WTC11 (cell line): ENCODE data around the gene DDX20. TPM values are rescaled to one million over a fixed set of nuclear protein-coding genes. Genes with fewer than 3 reads are reported as not detected.

Experiments used
- ATAC-seq: fragments of 200-7000 bp; cut with Tn5 transposase; 2 replicates; pipeline ENCODE4 v1.10.0; 2021; ENCODE audit warnings: mild to moderate bottlenecking, moderate library complexity
- CTCF ChIA-PET: fragments of 300-600 bp; sonication (Branson Sonifier 250); formaldehyde crosslinking; loops from one replicate; lab custom pipeline; 2021; ENCODE audit warnings: antibody characterized with exemption; lab: Charles Lee
- POLR2A ChIA-PET: fragments of 350-600 bp; sonication (Branson Sonifier 250); formaldehyde crosslinking; loops from one replicate; lab custom pipeline; 2021; ENCODE audit warnings: antibody characterized with exemption; lab: Charles Lee
- DNase-seq: peaks from one replicate; pipeline ENCODE4 v3.0.0; 2021; ENCODE audit warnings: low spot score
- H3K27ac Mint-ChIP-seq: 2 replicates; pipeline ENCODE4 v1.8.0; 2021; ENCODE audit warnings: mixed read lengths
- H3K27me3 Mint-ChIP-seq: 2 replicates; pipeline ENCODE4 v1.8.0; 2021; ENCODE audit warnings: low read depth, mild to moderate bottlenecking, moderate library complexity, mixed read lengths
- H3K36me3 Mint-ChIP-seq: 2 replicates; pipeline ENCODE4 v1.8.0; 2021; ENCODE audit warnings: mixed read lengths
- H3K4me1 Mint-ChIP-seq: 2 replicates; pipeline ENCODE4 v1.8.0; 2022; ENCODE audit warnings: mixed read lengths
- H3K4me3 Mint-ChIP-seq: 2 replicates; pipeline ENCODE4 v1.8.0; 2021; ENCODE audit warnings: mild to moderate bottlenecking, moderate library complexity, mixed read lengths
- H3K9me3 Mint-ChIP-seq: 2 replicates; pipeline ENCODE4 v1.8.0; 2021; ENCODE audit warnings: mixed read lengths
- ARID4B ChIP-seq: sonication (generic); formaldehyde crosslinking; IDR thresholded peaks from 2 replicates; pipeline ENCODE4 v1.8.0; 2023; ENCODE audit warnings: missing genetic modification reagents, mild to moderate bottlenecking, borderline replicate concordance
- ATF1 ChIP-seq: sonication (generic); formaldehyde crosslinking; IDR thresholded peaks from 2 replicates; pipeline ENCODE4 v1.8.1; 2023; ENCODE audit warnings: mild to moderate bottlenecking, moderate library complexity, missing genetic modification reagents
- ATF2 ChIP-seq: sonication (generic); formaldehyde crosslinking; IDR thresholded peaks from 2 replicates; pipeline ENCODE4 v1.8.1; 2022; ENCODE audit warnings: low read depth, missing genetic modification reagents, borderline replicate concordance
- ELF4 ChIP-seq: sonication (generic); formaldehyde crosslinking; IDR thresholded peaks from 2 replicates; pipeline ENCODE4 v1.8.1; 2022; ENCODE audit warnings: low read depth, mild to moderate bottlenecking, moderate library complexity, missing genetic modification reagents
- ESRRA ChIP-seq: sonication (generic); formaldehyde crosslinking; IDR thresholded peaks from 2 replicates; pipeline ENCODE4 v1.8.1; 2022; ENCODE audit warnings: mild to moderate bottlenecking, missing genetic modification reagents, borderline replicate concordance
- FOXP1 ChIP-seq: sonication (generic); formaldehyde crosslinking; IDR thresholded peaks from 2 replicates; pipeline ENCODE4 v1.8.0; 2022; ENCODE audit warnings: missing genetic modification reagents, mild to moderate bottlenecking, moderate library complexity, borderline replicate concordance
- GABPB1 ChIP-seq: sonication (generic); formaldehyde crosslinking; IDR thresholded peaks from 2 replicates; pipeline ENCODE4 v1.8.1; 2023; ENCODE audit warnings: mild to moderate bottlenecking, missing genetic modification reagents
- JUN ChIP-seq: sonication (generic); formaldehyde crosslinking; IDR thresholded peaks from 2 replicates; pipeline ENCODE4 v1.8.0; 2023; ENCODE audit warnings: mild to moderate bottlenecking, missing genetic modification reagents
- MAX ChIP-seq: sonication (generic); formaldehyde crosslinking; IDR thresholded peaks from 2 replicates; pipeline ENCODE4 v1.8.0; 2022; ENCODE audit warnings: mild to moderate bottlenecking, missing genetic modification reagents
- NFE2L1 ChIP-seq: sonication (generic); formaldehyde crosslinking; IDR thresholded peaks from 2 replicates; pipeline ENCODE4 v1.8.1; 2023; ENCODE audit warnings: missing genetic modification reagents
- NFYB ChIP-seq: sonication (generic); formaldehyde crosslinking; conservative IDR thresholded peaks from 2 replicates; pipeline ENCODE4 v1.8.0; 2022; ENCODE audit warnings: low read depth, missing genetic modification reagents
- RELA ChIP-seq: sonication (generic); formaldehyde crosslinking; IDR thresholded peaks from 2 replicates; pipeline ENCODE4 v1.8.1; 2022; ENCODE audit warnings: missing genetic modification reagents, mild to moderate bottlenecking, borderline replicate concordance
- SMAD4 ChIP-seq: sonication (generic); formaldehyde crosslinking; IDR thresholded peaks from 2 replicates; pipeline ENCODE4 v1.8.0; 2022; ENCODE audit warnings: mild to moderate bottlenecking, missing genetic modification reagents
- STAT6 ChIP-seq: sonication (generic); formaldehyde crosslinking; conservative IDR thresholded peaks from 2 replicates; pipeline ENCODE4 v1.8.1; 2023; ENCODE audit warnings: mild to moderate bottlenecking, low read depth, missing genetic modification reagents, moderate library complexity
- TP53 ChIP-seq: sonication (generic); formaldehyde crosslinking; IDR thresholded peaks from 2 replicates; pipeline ENCODE4 v1.8.1; 2023; ENCODE audit warnings: mild to moderate bottlenecking, missing genetic modification reagents
- USF1 ChIP-seq: sonication (generic); formaldehyde crosslinking; IDR thresholded peaks from 2 replicates; pipeline ENCODE4 v1.8.0; 2022; ENCODE audit warnings: mild to moderate bottlenecking, missing genetic modification reagents
- ZNF317 ChIP-seq: sonication (generic); formaldehyde crosslinking; IDR thresholded peaks from 2 replicates; pipeline ENCODE4 v1.8.1; 2023; ENCODE audit warnings: low read depth, mild to moderate bottlenecking, moderate library complexity, missing genetic modification reagents, borderline replicate concordance
- ZNF671 ChIP-seq: fragments of 250-450 bp; sonication (Bioruptor Pico); IDR thresholded peaks from 2 replicates; pipeline ENCODE4 v1.8.0; 2021; ENCODE audit warnings: mild to moderate bottlenecking
- ZSCAN18 ChIP-seq: fragments of 250-450 bp; sonication (Bioruptor Pico); IDR thresholded peaks from 2 replicates; pipeline ENCODE4 v2.1.2; 2022; ENCODE audit warnings: mild to moderate bottlenecking, moderate library complexity
- total RNA-seq: library from RNA; stranded (reverse); gene quantifications from 3 replicates; pipeline ENCODE4 v1.2.3, GENCODE V29; 2021

DDX20 gene
- total RNA-seq, 1 experiment from 2014 or later = 19.3 TPM

GRCh38 chr1:111768023-111768422 lies 12.3 kb downstream of the DDX20 start:
- POLR2A ChIA-PET = interaction anchor here (0.9 kb wide), 1 partner anchor 53 kb away, joined by 4 read pairs; no protein-coding TSS in a partner anchor
- Mint-ChIP-seq H3K27me3 (no peaks in the 10 kb centered on the region; the same call in 1 of the 2 replicates), H3K9me3 (no peaks in the 10 kb centered on the region), H3K4me1 (no peaks in the 10 kb centered on the region), H3K4me3 (no peak overlapping the region), H3K27ac (no peak overlapping the region), H3K36me3 (peaks cover 36% of the 10 kb centered on the region)
- DNase-seq (no peak), ATAC-seq (no peak)
- no peak for TF ChIP-seq NFE2L1 (CRISPR knock-in tag)
- no peak for TF ChIP-seq GABPB1
- no peak for TF ChIP-seq ZNF317 (CRISPR knock-in tag)
- no peak for TF ChIP-seq ARID4B
- TF ChIP-seq ATF2 (CRISPR knock-in tag) = no peak
- TF ChIP-seq SMAD4 (CRISPR knock-in tag) = no peak
- no peak for TF ChIP-seq NFYB
- TF ChIP-seq ZNF671 (CRISPR knock-in tag) = no peak
- TF ChIP-seq FOXP1 (CRISPR knock-in tag) = no peak
- TF ChIP-seq ELF4 (CRISPR knock-in tag) = no peak
- TF ChIP-seq MAX = no peak
- no peak for TF ChIP-seq ESRRA (CRISPR knock-in tag)
- TF ChIP-seq STAT6 (CRISPR knock-in tag) = no peak
- TF ChIP-seq RELA (CRISPR knock-in tag) = no peak
- no peak for TF ChIP-seq TP53 (CRISPR knock-in tag)
- TF ChIP-seq JUN (CRISPR knock-in tag) = no peak
- TF ChIP-seq ATF1 (CRISPR knock-in tag) = no peak
- no peak for TF ChIP-seq USF1 (CRISPR knock-in tag)
- no peak for TF ChIP-seq ZSCAN18 (CRISPR knock-in tag)
- CTCF ChIA-PET = interaction anchor here (0.9 to 4.7 kb wide), 6 partner anchors 9 to 286 kb away, joined by 3 to 55 read pairs (median 16); partner anchors contain the start of gene INKA2
